GM18867 (cell line): ENCODE results near the gene EPN3.

Source experiments
- ATAC-seq: cut with Tn5 transposase; IDR thresholded peaks from one replicate; pipeline ENCODE4 v1.9.1; 2021; ENCODE audit warnings: mild to moderate bottlenecking, moderate library complexity; ENCODE audit not compliant: unreplicated experiment

Gene EPN3

GRCh38 chr17:50547736-50548083 is 15.2 kb downstream of the EPN3 start:
- no peak for ATAC-seq

DNA sequence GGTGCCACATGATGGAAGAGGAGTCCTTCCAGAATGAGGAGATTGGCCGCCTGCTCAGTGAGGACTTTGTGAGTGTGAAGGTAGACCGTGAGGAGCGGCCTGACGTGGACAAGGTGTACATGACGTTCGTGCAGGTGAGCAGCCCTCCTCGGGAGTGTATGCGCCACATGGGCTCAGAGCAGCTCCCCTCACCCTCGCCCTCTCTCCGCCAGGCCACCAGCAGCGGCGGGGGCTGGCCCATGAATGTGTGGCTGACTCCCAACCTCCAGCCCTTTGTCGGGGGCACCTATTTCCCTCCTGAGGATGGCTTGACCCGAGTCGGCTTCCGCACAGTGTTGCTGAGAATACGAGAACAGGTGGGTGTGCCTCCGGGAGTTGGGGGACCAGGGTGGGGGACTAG is 16.3 kb downstream of the EPN3 start:
- no peak for ATAC-seq

DNA sequence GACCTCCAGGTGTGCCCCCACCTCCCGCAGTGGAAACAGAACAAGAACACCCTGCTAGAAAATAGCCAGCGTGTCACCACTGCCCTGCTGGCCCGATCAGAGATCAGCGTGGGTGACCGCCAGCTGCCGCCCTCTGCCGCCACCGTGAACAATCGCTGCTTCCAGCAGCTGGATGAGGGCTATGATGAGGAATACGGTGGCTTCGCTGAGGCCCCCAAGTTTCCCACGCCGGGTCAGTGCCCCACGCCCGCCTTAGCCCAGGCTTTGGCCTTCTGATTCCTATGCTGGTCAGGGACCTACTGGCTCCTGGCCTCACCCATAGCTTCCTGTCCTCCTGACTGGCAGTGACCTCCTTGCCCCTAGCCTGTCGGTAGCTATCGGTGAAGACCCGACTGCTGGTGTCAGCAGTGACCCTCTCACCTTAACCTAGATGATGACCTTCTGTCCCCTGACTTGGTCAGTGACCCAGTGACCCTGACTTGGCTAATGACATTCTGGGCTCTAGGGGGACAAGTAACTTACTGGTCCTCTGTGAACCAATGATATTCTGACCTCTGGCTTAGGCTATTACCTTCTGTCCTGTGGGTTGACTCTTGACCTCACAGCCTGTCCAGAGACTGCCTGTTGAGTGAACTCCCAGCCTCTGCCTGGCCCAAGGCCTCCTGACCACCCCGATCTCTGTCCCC is 16.9 kb downstream of the EPN3 start:
- ATAC-seq: no peak

- ATAC-seq: no peak
Observed at GRCh38 chr17:50549969-50550368, 17.4 kb downstream of the EPN3 start.

- ATAC-seq: no peak
Observed at GRCh38 chr17:50550661-50551432, 18.3 kb downstream of the EPN3 start.

- no peak for ATAC-seq
Observed at GRCh38 chr17:50551433-50551815, 18.9 kb downstream of the EPN3 start.

- no peak for ATAC-seq
Observed at GRCh38 chr17:50551884-50552283, 19.3 kb downstream of the EPN3 start.

- ATAC-seq: no peak
Observed at GRCh38 chr17:50554201-50554600, 21.7 kb downstream of the EPN3 start.

GRCh38 chr17:50556803-50557202 is 24.3 kb downstream of the EPN3 start:
- ATAC-seq: no peak

DNA sequence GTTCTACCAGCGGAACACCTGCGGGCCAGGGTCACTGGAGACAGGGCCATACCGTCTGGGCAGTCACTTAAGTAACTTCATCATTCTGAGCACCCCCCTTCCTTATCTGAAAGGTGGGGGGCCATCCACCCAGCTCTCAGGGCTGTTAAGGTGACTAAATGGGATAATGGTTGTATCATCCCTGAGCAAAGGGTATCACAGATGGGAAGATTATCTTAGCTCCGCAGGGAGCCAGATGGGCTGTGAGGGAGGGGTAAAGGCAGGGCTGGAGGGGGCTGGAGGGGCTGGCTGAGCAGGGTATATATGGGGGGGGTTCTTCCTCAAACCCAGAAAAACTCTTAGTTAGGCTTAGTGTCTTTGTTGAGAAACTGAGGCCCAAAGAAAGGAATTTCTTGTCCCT is 25.1 kb downstream of the EPN3 start:
- no peak for ATAC-seq

- ATAC-seq: no peak
Observed at GRCh38 chr17:50558091-50558490, 25.6 kb downstream of the EPN3 start.

GRCh38 chr17:50558581-50558940 is 26.0 kb downstream of the EPN3 start:
- no peak for ATAC-seq

- ATAC-seq: no peak
Observed at GRCh38 chr17:50558941-50559614, 26.5 kb downstream of the EPN3 start.

DNA sequence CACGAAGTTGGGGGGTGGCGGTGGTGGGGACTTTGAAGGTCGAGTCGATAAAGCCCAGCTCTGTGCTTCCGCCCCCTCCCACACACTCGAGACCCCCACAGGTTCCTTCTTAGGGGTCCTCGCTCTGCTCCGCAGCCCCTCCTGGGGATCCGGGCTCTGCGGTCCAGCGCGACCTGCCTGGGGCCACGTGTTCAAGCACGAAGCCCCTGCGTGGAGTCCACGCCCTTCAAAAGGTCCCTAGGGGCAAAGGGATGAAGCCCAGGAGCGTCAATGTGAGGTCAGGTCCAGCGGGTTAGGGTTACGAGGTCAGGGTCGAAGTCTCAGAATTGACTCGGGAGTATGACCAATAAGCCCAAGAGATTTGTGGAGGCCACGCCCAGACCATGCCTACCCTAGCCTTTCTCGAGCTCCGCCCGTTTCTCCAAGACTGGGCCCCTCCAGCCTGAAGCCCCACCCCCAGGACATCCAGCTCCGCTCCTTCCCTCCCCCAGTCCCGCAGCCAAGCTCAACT is 27.2 kb downstream of the EPN3 start:
- ATAC-seq: no peak

- ATAC-seq: peak; percentile 94
Observed at GRCh38 chr17:50560185-50560824, 27.8 kb downstream of the EPN3 start, which contains the start of gene CACNA1G. TSS of gene CACNA1G (plus strand) at chr17:50560715. CDS start at chr17:50561460, 745 bp downstream.

DNA sequence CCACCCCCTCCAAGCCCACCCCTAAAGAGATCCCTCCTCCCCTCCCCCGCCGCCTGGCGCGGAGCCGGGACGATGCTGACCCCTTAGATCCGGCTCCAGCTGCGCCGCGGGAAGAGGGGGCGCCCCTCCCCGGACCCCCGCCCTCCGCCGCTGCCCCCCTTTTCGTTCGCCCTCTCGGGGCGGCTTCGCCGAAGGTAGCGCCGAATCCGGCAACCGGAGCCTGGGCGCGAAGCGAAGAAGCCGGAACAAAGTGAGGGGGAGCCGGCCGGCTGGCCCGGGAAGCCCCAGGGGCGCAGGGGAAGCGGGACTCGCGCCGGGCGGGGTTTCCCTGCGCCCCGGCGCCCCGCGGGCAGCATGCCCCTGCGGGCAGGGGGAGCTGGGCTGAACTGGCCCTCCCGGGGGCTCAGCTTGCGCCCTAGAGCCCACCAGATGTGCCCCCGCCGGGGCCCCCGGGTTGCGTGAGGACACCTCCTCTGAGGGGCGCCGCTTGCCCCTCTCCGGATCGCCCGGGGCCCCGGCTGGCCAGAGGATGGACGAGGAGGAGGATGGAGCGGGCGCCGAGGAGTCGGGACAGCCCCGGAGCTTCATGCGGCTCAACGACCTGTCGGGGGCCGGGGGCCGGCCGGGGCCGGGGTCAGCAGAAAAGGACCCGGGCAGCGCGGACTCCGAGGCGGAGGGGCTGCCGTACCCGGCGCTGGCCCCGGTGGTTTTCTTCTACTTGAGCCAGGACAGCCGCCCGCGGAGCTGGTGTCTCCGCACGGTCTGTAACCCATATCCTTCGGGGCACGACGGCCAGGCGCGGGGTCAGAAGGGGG is 28.6 kb downstream of the EPN3 start:
- no peak for ATAC-seq

- ATAC-seq: no peak
Observed at GRCh38 chr17:50561746-50562141, 29.2 kb downstream of the EPN3 start.

GRCh38 chr17:50562242-50563091 is 29.9 kb downstream of the EPN3 start:
- no peak for ATAC-seq

GRCh38 chr17:50563092-50563511 is 30.6 kb downstream of the EPN3 start:
- no peak for ATAC-seq

DNA sequence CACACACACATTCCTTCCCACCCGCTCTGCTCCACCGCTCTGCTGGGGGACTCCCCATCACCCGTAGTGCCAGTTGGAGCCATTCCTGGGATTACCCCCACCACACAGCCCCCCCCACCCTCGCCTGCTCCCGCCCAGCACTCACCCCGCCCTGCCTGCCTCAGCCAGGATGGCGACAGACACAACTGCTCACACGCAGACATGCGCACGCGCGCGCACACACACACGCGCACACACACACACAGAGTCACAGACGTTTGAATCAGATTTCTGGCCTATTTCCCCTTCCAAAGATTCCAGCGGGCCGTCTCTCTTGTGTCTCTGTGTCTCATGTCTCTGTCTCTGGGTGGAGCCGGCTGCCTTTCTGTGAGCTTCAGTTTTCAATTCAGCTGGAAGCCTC is 32.4 kb downstream of the EPN3 start:
- no peak for ATAC-seq
